ENCODE measurements around the gene MRPS10.
"Not testable (repeated sequence)": the region's sequence is repeated elsewhere in the genome, so short reads cannot be mapped to it uniquely, and the experiment has no call there.

MRPS10 gene

GRCh38 chr6:42237857-42238256 is 20.2 kb upstream of the MRPS10 start:
- no peak for DNase-seq

DNA sequence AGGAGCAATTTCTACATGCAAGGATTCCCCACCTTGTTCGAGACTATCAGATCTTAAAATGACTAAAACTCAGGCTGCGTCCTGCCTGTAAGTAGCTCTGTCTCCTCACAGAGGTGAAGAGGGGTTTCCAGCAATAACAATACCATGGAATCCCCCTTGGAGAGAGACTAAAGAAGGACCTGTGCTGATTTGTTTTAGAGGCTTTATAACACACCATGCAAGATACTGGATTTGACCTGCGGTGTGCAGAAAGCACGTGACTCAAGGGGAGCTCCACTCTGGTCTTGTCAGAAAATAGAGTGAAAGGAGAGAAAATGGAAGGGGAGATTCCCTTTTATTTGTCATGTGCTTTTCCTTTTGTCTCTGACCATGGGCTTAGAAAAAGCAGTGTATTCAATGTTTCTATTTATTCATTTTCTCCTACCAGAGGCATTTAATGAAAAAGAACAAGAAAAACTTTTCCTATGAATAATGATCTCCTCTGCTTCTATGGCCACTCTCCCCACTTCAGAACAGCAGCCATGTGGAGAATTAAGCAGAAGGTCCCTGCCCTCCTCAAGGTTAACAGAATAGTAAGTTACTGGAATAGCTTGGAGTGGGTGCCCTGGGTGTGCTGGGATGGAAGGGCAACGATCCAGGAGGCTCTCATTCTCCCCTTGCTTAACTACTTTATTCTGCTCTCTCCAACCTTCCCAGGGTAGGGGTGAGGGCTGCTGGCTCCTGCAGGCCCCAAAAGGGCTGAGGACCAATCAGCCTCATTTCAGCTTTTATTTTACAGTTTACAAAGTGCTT is 19.2 kb upstream of the MRPS10 start:
- DNase-seq: no peak

DNA sequence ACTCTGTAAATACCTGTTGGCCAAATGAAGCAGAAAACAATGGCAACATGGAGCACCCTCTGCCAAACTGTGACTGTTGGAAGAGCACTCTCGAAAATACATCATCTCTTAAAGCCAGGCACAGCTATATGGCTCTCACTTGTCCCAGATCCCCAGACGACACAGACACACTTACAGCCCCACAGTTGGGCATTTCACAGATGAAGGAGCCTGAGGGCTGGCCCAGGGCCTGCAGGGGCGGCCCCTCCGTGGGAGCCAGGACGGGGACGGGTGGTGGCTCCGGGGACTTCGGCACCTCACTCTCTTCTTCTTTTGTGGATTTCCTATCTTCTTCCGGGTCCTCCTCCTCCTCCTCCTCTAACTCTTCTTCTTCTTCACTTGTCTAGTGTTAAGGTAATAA is 18.4 kb upstream of the MRPS10 start:
- no peak for DNase-seq

GRCh38 chr6:42232035-42232434 is 14.4 kb upstream of the MRPS10 start:
- no peak for DNase-seq

- DNase-seq: no peak
Observed at GRCh38 chr6:42230345-42231321, 13.0 kb upstream of the MRPS10 start.

DNA sequence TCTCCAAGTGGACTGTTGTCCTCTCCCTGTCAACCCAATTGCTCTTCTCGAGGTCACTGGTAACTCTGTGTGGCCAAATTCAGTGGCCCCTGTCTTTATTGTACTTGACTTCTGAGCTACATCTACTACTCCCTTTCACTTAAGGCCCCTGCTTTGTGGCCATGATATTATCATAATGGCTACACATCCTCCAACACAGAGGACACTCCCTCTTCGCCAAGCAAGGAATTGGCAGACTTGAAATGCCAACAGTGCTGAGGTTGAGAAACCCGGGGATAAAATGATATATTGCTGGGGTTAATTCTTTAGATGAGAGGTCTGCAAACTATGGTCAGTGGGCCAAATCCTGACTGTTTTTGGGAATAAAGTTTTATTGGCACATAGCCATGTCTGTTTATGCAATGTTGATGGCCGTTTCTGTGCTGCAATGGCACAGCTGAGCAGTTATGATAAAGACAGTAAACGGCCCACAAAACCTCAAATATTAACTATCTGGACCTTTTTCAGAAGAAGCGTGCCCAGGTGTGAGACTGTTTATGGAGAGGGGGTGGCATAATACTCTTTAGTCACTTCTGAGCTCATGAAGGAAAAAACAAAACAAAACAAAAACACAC is 12.0 kb upstream of the MRPS10 start:
- no peak for DNase-seq

- DNase-seq: no peak
Observed at GRCh38 chr6:42228305-42228704, 10.6 kb upstream of the MRPS10 start.

DNA sequence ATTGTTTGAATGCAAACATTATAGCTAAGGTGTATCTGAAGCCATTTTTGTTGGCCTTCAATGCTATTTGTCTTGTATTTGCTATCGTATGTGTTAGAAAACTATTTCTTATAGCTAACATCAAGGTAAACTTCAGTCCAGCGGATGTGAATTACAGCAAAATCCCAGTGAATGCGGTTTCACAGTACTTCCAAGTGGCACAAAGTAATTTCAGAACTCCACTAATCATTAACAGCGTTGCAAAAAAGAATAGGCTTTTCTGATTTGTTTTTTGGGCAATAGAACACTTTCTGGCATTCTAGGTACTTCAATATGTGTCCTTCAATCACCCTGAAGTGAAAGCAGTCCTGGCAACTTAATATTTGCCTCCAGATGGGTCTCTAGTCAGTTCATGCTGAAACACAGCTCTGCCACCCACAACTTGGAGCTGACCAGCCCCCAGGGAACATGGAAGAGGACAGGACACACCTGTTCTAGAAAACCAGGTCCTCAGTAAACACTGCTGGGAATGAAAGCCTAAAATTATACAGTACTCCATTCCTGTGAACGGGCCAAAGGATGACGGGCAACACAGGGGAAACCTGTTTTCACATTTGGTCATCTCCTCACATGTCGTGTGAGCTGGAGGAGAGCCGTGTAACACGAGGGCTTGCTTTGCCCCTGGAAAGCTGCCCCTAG is 9.7 kb upstream of the MRPS10 start:
- no peak for DNase-seq

DNA sequence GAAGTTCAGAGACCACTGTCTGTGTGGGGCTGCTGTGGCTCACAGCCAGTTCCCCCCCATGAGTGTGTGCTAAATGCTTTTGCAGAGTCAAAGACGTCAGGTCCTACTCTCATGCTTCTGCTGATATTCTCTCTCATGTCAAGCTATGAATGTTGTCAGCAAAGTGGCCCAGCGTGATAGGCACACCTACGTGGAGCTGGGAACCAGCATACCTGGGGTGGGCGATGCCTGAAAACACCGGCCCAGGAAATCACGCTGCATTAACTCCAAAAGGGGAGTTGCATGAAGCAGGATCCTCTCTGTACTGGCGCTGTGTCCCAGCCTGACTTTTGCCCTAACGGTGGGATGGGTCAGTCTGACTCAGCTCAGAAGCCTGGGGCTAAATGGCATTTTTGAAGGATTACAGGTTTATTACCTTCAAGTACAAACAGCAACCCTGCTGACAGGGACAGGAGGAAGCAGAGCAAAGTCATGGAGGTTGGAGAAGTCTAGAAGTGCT is 9.0 kb upstream of the MRPS10 start:
- DNase-seq: no peak

DNA sequence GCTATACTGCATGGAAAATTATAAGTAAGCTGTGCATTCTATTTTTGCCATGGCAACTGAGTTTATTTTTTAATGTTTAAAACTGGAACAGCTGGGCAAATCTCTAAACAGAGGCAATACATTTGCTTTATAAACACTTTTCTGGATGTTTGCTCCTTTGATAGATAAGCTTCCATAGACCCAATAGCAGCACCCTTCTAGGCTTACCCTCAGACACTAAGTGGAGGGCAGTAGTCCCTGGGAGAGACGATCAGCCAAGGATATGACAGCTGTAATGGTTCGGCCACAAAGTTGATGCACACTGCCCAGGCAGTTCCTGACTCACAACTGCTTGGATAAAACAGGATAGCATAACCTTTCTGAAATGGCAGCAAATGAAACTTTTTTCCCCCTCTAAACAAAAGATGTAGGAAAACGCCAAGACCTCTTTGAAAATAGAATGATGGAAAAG is 8.5 kb upstream of the MRPS10 start:
- no peak for DNase-seq

DNA sequence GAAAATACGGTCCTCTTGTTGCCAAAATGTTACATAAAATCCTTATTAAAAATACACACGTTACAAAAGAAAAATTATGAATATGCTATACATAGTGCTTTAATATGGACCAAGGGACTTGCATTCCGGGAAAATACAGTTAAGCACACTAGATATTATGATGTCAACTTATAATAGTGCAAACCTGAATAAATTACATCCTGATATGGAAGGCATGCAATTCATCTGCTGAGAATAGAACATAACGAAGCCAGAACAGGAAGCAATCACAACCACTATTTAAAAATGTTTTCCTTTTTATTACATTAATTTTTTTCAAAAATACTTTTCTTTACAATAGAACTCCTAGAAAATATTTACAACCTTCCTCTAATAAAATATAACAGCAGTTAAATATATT is 7.8 kb upstream of the MRPS10 start:
- no peak for DNase-seq

DNA sequence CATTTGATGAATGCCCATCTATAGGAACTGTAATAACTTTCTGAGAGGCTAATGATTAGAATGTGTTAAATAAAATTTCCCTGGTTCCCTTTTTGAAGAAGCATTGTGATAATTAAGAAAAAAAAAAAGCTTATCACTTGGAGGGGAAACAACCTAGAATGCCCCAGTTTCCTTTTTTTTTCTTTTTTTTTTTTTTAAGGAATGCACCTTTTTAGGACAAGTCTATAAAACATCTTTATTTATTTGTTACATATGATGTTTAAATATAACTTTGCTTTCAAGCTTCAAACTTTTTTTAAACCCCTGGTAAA is 7.3 kb upstream of the MRPS10 start:
- no peak for DNase-seq

DNA sequence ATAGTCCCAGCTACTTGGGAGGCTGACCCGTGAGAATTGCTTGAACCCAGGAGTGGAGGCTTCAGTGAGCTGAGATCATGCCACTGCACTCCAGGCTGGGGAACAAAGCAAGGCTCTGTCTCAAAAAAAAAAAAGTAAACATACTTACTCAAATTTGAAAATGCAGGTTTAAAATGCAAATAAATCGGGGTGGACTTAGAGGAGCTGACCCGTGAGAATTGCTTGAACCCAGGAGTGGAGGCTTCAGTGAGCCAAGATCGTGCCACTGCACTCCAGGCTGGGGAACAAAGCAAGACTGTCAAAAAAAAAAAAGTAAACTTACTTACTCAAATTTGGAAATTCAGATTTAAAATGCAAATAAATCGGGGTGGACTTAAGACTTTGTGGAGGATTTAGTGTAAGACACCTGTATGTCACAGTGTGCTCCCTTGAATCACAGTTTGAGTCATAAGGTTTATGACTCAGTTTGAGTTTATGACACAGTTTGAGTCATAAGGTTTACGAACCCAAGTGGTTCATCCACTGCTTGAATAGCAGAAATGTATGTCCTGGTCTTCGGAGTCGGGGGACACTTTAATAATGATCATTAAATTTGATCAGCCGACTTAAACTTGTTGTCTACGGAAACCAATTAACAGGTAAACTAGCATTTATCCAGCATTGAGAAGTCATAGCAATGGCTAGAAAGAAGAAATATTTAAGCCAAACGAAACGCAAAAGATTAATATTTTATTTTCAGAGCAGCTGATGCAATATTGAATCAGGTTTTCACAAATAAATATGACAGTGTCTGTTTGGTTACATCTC is 6.8 kb upstream of the MRPS10 start:
- no peak for DNase-seq

- DNase-seq: no peak
Observed at GRCh38 chr6:42222448-42222847, 4.8 kb upstream of the MRPS10 start.

DNA sequence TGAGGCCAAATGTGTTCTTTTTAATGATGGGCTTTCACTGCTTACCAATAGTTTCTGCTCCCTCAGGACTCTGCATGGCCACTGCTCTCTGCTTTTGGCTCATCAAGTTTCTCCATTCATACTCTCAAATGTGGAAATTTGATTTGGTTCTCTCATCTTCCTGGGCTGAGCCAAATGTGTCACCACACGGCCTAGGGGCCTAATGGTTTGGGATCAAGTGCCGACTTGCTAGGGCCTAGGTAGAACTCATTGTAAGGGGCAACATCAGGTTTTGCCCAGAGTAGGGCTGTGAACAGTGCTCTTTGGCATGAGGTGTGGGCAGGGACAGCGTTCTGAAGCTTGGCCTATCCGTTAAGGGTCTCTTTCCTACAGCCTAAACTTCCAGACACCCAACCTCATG is 3.9 kb upstream of the MRPS10 start:
- DNase-seq: no peak

DNA sequence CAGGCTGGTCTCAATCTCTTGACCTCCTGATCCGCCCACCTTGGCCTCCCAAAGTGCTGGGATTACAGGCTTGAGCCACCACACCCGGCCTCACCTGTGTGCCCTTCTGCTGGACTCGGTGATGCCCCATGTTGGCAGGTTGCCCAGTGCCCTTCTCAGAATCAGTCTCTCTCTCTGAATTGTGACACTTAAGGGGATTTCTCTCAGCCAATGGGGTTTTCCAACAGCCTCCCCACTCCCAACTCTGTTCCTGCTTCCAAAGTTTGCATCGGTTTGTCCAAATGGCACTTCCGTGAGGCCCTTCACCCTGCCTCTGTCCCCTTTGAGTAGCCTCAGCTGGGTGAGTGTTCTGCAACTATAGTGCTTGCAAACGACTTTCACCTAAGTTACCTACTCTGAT is 3.1 kb upstream of the MRPS10 start:
- DNase-seq: no peak

DNA sequence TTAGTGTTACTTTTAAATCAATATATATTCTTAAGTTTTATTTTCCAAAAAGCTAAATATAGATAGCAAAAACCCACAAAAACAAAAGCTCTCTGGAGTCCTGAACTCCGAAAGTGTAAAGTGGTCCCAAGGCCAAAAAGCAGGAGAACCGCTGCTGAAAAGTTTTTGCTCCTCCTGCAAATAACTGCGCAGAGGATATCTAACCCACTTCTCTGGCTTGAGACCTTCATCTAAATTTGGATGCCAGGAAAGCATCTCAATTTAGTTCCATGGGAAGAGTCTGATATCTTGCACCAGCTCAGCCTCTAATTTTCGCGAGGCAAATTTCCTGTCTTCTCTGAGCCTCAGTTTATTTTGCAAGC is 523 bp downstream of the MRPS10 start:
- DNase-seq: no peak

DNA sequence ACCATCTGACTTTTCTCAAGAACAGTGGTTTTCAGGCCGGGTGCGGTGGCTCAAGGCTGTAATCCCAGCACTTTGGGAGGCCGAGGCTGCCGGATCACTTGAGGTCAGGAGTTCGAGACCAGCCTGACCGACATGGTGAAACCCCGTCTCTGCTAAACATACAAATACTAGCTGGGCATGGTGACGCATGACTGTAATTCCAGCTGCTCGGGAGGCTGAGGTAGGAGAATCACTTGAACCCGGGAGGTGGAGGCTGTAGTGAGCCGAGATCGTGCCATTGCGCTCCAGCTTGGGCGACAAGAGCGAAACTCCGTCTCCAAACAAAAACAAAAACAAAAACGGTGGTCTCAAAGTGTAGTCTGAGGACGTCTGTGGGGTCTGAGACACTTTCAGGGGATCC is 1.2 kb downstream of the MRPS10 start:
- DNase-seq: not testable (repeated sequence)

- no peak for DNase-seq
Observed at GRCh38 chr6:42212442-42212841, 5.2 kb downstream of the MRPS10 start.

DNA sequence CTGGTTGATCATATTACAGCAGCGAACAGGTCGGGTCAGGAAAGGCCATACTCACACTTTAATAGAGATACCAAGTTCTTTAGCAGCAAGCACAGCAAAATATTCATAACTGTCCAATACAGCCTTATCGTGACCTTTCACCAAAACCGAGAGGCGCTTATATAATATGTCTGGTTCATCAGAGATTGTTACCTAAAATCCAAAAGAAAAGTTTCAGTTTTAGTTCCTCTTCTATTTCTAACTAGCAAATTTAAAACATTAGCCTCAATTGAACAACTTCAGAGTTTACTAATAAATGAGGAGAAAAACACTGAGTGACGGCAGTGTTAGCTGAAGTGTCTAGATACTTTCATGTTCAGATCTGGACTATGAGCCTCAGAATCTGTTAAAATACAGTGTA is 5.9 kb downstream of the MRPS10 start:
- DNase-seq: no peak

DNA sequence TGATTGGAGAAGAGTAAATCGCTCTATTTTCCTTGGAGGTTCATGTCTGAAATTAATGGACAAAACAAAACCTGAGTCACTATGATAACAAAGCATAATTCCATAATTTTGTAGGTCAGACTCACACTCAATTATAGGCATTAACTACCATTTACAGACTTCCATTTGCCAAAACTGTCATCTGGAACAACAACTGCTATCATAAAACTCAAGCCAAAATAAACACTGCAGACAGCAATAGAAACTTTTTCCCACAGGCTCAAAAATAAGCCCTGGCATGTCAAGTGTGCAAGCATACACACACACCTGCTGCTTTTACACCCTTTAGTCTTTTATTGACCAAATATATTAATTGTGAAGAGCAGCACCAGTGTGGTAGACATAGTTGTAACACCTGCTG is 7.1 kb downstream of the MRPS10 start:
- DNase-seq: no peak

GRCh38 chr6:42207559-42207958 is 10.1 kb downstream of the MRPS10 start:
- not testable (repeated sequence) for DNase-seq

Data from GOT3 (cell line).